NCI-H146 (cell line): Measurements from ENCODE around the gene MIPEP.
"Not testable (repeated sequence)": the region's sequence is repeated elsewhere in the genome, so short reads cannot be mapped to it uniquely, and the experiment has no call there.

Experiments
- DNase-seq: peaks from one replicate; lab custom pipeline; 2025; lab: John Stamatoyannopoulos, UW

Gene MIPEP

GRCh38 chr13:23749288-23749873 lies 139.8 kb downstream of the MIPEP start:
- DNase-seq, result no peak

DNA sequence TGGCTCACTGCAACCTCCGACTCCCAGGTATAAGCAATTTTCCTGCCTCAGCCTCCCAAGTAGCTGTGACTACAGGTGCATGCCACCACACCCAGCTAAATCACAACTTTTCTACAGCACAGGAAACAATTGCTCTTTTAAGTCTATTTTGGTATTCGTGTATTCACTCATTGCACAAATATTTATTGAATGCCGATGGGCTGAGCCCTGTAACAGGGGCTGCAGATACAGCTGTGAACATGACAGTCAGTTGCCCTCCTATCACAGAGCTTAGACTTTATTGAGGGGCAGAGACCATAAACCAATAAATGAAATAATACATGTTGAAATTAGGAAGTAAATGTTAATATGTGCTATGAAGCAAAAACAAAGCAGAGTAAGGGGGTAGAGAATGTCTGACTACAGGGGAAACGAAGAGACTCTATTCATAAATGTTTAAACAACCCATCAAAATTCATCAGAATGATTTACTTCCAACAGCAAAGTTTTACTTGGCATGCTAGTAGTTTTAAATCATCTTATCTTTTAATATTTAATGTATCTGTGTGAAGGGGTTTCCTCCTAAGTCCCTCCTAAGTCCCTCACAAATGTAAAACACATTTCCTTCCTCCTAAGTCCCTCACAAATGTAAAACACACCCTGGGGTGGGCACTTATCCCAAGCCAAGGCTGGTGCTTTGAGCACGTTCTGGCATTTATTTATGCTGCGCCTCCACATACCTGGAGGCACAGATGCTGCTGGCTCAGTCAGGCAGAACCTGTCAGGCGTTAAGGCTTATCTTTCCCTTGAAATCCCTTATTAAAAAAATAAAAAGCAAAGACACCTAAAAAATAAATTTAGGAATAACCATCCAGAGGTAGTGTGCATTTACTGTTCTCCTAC lies 140.8 kb downstream of the MIPEP start:
- DNase-seq, result no peak

GRCh38 chr13:23746141-23746540 lies 143.1 kb downstream of the MIPEP start:
- not testable (repeated sequence) for DNase-seq

DNA sequence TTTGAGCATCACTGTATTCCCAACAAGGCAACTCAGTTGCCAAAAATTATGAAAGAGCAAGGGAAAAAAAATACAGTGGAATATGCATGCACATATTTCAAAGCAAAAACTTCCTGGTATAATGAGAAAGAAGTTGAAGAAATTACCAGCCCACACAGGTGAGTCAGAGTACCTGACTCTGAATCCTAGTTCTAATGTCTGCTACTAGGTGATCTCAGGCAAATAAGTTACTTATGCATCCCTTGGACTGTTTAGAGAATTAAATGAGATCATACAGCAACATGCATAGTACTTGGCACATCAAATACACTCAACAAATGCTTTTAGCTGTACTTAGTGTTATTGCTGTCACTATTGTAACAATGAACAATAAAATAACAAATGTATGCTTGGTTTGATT lies 144.9 kb downstream of the MIPEP start:
- no peak for DNase-seq

DNA sequence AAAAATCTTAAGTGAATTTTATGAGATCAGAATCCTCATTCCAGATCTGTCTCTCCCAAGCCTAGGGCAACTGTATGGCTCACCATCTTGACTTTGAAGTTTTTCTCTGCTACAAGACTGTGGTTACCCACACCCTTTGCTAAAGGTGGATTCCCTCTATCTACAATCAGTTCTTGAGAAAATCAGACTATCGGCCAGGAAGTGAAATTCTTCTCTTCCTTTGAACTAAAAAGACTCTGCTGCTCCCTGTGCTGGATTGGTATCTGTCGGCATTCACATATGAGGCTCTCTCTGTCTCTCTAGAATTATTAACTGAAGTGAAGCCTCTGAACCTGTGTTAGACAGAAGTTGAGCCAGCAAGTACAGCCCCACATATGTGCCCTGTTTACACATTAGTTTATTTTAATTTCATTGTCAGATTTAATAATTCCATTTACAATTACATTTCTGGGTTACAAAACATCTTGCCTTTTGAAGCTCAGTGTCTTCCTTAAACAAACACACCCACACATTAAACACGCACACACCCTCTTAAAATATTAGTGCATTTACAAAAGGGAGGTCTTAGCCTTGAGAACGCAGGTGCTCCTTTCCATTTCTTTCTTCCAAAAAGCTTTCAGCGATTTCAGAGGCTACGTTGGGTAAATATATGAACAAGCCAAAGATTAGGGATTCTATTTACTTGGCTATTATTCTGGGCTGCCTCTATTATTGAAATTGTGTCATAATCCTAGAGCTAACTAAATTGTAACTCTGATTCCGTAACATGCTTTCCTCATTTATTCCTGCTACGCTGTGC lies 145.7 kb downstream of the MIPEP start:
- peak; percentile 69 for DNase-seq

DNA sequence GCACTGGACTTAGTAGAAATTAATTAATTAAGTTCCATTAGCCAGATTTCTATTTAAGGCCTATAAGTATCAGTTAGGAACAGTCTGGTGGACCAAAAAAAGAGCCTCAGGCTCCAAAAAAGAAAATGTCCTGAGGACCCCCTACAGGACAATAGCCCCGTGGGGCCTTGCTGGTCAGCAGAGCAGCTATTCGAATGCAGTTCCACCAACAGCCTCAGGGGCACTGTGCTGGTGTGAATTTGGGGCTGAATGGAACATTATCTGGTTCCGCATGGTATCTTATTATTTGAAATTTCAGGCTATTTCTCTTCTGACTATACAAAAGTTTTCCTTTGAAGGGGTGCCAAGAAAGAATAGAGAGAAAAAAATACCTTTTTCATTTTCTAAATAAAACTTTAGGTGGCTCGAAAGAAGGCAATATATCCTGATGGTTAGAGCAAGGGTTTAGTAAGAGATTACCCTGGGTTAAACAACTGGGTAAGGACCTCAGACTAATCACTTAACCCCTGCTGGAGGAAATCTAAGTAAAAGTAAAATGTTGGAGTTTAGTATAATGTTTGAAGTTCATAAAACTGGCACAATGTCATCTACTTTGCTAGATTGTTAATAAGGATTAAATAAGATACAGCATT lies 147.2 kb downstream of the MIPEP start:
- no peak for DNase-seq

GRCh38 chr13:23740002-23740401 lies 149.2 kb downstream of the MIPEP start:
- no peak for DNase-seq

GRCh38 chr13:23739596-23739995 lies 149.6 kb downstream of the MIPEP start:
- DNase-seq, result peak; percentile 28

DNA sequence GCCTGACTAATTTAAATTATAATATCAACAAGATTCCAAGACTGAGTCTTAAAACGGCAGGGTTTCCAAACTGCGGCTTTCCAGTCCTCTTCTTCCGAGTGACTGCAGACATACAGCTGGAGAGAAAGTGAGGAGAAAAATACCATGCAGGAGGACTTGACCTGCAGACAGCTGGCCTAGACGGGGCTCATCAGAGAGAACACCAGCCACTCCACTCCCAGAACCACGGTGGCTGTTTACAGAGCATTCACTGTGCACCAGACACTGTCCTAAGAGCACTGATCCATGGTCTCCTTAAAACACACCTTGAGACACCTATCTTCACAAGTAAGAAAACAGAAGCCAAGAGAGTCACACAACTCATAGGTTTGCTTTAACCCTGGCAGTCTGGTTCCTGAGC lies 152.7 kb downstream of the MIPEP start:
- DNase-seq, result no peak

GRCh38 chr13:23735329-23735728 lies 153.9 kb downstream of the MIPEP start:
- DNase-seq, result no peak

DNA sequence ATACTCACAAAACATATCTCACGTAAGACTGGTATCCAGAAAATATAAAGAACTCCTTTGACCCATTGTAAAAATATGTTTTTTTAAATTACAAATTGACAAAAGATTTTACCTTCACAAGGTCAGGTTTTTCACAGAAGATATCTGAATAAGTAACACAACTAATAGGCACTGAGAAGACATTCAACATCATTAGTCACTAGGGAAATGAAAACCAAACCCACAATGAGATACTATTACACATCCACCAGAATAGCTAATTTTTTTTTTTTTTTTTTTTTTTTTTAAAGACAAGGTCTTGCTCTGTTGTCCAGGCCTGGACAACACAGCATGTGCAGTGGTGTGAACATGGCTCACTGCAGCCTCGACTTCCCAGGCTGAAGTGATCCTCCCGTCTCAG lies 157.5 kb downstream of the MIPEP start:
- no peak for DNase-seq

DNA sequence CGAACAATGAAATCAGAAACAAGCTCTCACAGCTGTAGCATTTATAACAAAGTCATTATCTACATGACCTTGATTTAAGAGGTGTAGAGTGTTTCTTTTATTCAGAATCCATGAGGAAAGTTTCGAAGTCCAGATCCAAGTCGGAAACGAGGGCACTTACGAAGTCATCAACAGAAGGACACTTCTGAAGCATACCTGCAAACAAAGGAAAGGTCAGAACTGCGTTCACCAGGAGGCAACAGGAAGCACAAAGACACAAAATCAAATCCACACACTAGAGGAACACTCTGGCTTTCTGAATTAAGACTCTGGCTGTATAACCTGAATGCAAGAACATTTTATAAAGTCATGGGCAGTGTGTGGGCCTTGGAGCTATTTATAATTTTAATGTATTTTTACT lies 158.9 kb downstream of the MIPEP start:
- no peak for DNase-seq

DNA sequence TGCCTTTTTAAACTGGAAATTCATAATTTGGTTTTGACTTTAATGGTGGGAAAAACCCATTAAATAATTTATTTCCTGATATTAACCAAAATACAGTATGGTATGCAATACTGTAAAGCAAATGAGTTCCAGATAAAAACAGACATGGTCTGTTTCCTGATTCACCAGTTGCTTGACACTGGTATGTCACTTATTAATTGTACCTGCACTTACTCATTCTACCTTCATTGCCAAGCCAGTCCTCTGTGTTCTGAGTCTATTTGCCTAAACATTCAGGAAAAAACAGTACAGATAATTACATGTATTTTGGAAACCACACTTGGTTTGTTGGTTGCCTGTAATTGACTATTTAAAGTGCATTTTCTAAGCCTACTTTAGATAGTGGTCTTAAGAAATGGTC lies 159.7 kb downstream of the MIPEP start:
- no peak for DNase-seq

GRCh38 chr13:23728807-23729206 lies 160.4 kb downstream of the MIPEP start:
- no peak for DNase-seq

GRCh38 chr13:23725922-23726321 lies 163.3 kb downstream of the MIPEP start:
- no peak for DNase-seq

- DNase-seq, result no peak
Observed at GRCh38 chr13:23724196-23724970, 164.8 kb downstream of the MIPEP start.

DNA sequence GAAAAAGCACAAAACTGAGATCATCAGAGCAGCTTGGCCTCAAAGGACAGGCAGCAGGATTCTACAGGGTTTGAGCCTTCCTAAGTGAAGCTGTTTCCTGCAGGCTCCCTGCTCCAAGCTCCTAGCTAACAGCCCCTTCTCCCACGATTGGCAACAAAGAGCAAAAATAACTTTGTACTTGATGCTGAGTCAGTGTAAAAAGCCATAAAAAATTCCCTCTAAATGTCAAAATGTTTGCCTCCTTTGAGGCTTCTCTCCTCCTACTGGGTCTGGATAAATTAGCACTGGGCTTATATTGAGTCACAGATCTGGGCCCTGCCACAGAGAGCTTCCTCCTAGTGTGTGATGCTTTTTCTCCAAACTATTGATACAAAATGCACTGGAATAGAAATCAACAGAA lies 165.7 kb downstream of the MIPEP start:
- DNase-seq, result no peak

DNA sequence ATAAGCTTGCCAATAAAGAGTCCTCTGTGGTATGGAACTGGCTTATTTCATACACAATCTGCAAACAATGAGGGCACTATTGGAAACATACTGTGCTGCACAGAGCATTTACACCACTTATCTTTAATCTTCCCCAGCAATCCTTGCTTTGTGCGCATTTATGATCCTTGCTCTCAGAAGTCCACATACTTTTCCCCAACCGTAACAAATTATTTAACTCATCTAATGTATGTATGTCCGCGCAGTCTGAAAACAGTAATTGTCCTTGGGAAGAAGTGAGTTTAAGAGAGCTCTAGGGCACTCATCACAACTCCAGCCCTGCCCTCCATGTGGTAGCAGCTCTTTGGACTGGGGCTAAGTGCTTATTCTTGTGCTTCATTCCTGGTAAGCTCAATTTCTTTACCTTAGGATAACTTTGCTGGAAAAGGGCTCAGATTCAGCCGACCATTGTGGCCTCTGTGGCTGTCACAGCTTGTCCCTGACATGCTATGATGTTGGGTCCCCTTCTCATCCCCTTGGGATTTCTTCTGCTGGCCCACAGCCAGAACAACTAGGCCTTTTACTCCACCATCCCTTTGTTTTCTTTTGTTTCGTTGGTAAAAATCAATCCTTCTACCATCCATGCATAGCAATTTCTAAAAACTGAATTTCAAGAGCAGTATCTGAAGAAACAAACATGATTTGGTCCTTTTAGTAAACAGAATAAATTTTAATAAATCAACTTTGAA lies 166.3 kb downstream of the MIPEP start:
- DNase-seq, result no peak

DNA sequence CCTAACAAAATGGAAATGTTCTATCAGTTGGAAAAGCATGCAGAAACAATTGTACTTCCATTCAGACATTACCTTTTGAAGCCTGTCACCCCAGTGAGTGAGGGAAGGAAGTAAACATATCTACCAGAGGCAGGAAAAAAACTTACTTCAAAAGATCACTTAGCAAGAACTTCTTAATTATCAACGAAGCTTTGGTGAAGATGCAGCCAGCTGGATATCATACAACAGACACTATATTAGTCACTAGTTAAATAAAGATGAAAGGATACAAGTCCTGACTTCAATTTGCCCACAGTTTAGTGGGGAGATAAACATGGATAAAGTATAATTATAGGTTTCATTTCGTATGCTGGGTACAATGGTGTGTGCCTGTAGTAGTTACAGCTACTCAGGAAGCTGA lies 170.2 kb downstream of the MIPEP start:
- peak; percentile 39 for DNase-seq

- no peak for DNase-seq
Observed at GRCh38 chr13:23716401-23716800, 172.8 kb downstream of the MIPEP start.

DNA sequence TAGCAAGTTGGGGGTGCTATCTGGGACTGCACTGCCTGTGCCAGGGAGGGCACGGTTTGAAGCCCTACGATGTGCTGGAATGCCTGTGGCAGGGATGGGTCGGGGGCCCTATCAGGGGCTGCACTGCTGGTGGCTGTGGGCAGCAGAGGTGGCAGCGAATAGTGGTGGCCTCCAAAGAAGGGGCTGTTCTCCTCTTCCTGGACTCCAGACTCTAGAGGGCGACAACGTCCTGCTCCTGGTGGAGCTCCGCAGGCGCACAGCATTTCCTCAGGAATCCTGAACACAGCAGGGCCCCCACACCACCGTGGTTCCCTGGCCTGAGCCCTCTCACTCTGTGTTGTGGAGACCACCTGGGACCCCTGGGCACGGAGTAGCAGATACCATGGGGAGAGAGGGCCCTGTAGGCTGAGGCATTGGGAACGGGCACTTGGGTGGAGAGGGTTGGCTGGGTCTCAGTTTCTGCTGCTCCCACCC lies 173.4 kb downstream of the MIPEP start:
- DNase-seq, result peak; percentile 54
